HG03378 (cell line): ENCODE measurements around the gene TPRN.

Experiments used
- ATAC-seq: cut with Tn5 transposase; IDR thresholded peaks from one replicate; pipeline ENCODE4 v1.9.1; 2021; ENCODE audit warnings: mild to moderate bottlenecking, moderate library complexity; ENCODE audit not compliant: unreplicated experiment

The TPRN gene

GRCh38 chr9:137175345-137175961 is 25.1 kb downstream of the TPRN start:
- no peak for ATAC-seq

- no peak for ATAC-seq
These were observed 25.7 kb downstream of the TPRN start for GRCh38 chr9:137174722-137175293.

- ATAC-seq = no peak
These were observed 26.5 kb downstream of the TPRN start for GRCh38 chr9:137173796-137174664.

- ATAC-seq = no peak
These were observed 27.4 kb downstream of the TPRN start for GRCh38 chr9:137172901-137173795.

- ATAC-seq = no peak
These were observed 29.2 kb downstream of the TPRN start for GRCh38 chr9:137171149-137171900.

- no peak for ATAC-seq
These were observed 29.9 kb downstream of the TPRN start for GRCh38 chr9:137170486-137171148.

- ATAC-seq = no peak
These were observed 30.6 kb downstream of the TPRN start, which contains the start of gene LRRC26 for GRCh38 chr9:137169896-137170358. Gene LRRC26, minus strand, starts transcription at chr9:137170051. Its CDS starts 108 bp downstream, at chr9:137169943.

- no peak for ATAC-seq
These were observed 31.4 kb downstream of the TPRN start for GRCh38 chr9:137168904-137169856.

- ATAC-seq = no peak
These were observed 32.0 kb downstream of the TPRN start for GRCh38 chr9:137168573-137168903.

- no peak for ATAC-seq
These were observed 32.6 kb downstream of the TPRN start for GRCh38 chr9:137167747-137168572.

GRCh38 chr9:137167277-137167746 is 33.2 kb downstream of the TPRN start:
- ATAC-seq = no peak

- no peak for ATAC-seq
These were observed 33.9 kb downstream of the TPRN start for GRCh38 chr9:137166380-137167229.

- ATAC-seq = no peak
These were observed 35.2 kb downstream of the TPRN start for GRCh38 chr9:137165250-137165836.

- no peak for ATAC-seq
These were observed 35.9 kb downstream of the TPRN start for GRCh38 chr9:137164370-137165249.

- no peak for ATAC-seq
These were observed 36.7 kb downstream of the TPRN start for GRCh38 chr9:137163805-137164204.
